OCI-LY1 (cell line): ENCODE measurements around the gene ARL6IP4.

Experiments used
- EZH2 ChIP-seq: fragments of 200-600 bp; sonication (generic), shearing (Covaris generic); IDR thresholded peaks from 2 replicates; pipeline ENCODE4 v1.8.0; 2017; ENCODE audit warnings: borderline replicate concordance, mixed run types, mild to moderate bottlenecking, antibody characterized with exemption, low read length, moderate library complexity, mixed read lengths
- TF ChIP-seq, protein P1 (sequence below): fragments of 200-600 bp; sonication (generic), shearing (Covaris generic); IDR thresholded peaks from 2 replicates; pipeline ENCODE4 v1.5.1; 2017; ENCODE audit warnings: mild to moderate bottlenecking, antibody characterized with exemption, low read length, moderate library complexity, mixed read lengths

DNA sequence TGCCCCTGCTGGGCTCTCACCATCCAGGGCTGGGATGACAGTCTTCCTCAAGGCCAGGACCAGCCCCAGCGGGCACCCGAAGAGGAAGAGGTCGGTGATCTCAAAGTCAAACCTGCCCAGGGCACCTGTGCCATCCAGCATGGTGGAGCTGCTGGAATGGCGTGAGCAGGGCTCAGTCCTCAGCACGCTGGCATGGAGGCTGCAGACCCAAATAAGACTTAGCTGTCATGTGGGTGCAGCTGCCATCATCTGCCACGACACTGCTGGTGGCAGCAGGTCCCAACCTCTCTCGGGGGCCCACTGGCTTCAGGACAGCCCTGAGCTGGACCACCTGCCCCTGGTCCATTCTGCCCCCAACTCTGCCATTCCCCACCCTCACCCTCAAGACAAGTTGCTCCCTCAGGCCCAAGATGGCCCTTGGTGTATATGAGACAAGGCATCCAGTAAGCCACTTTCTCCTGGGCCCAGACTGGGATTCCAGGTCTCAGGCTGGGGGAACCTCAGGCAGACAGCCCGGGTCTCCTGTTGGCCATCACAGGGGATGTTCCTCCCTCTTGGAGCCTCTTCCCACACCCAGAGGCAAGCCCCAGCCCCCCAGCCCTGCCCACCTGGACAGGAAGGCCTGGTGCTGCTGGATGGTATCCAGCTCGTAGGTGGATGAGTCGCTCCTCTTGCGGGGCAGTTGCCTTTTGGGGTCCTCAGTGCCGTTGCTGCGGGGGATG, 14.5 kb downstream of the ARL6IP4 start:
- TF ChIP-seq, protein P1, sequence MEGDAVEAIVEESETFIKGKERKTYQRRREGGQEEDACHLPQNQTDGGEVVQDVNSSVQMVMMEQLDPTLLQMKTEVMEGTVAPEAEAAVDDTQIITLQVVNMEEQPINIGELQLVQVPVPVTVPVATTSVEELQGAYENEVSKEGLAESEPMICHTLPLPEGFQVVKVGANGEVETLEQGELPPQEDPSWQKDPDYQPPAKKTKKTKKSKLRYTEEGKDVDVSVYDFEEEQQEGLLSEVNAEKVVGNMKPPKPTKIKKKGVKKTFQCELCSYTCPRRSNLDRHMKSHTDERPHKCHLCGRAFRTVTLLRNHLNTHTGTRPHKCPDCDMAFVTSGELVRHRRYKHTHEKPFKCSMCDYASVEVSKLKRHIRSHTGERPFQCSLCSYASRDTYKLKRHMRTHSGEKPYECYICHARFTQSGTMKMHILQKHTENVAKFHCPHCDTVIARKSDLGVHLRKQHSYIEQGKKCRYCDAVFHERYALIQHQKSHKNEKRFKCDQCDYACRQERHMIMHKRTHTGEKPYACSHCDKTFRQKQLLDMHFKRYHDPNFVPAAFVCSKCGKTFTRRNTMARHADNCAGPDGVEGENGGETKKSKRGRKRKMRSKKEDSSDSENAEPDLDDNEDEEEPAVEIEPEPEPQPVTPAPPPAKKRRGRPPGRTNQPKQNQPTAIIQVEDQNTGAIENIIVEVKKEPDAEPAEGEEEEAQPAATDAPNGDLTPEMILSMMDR, result no peak
- TF ChIP-seq EZH2, result no peak
